Measurements from ENCODE around the gene GLYR1.

GLYR1 gene

DNA sequence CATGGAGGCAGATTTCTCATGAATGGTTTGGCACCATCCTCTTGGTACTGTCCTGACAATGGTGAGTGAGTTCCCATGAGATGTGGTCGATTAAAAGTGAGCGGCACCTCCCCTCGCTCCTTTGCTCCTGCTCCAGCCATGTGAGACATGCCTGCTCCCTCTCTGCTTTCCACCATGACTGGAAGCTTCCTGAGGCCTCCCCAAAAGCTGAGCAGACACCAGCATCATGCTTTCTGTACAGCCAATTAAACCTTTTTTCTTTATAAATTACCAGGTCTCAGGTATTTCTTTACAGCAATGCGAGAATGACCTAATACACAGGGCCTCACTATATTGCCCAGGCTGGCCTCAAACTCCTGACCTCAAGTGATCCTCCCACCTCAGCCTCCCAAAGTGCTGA lies 92.2 kb downstream of the GLYR1 start:
- no peak for DNase-seq

DNA sequence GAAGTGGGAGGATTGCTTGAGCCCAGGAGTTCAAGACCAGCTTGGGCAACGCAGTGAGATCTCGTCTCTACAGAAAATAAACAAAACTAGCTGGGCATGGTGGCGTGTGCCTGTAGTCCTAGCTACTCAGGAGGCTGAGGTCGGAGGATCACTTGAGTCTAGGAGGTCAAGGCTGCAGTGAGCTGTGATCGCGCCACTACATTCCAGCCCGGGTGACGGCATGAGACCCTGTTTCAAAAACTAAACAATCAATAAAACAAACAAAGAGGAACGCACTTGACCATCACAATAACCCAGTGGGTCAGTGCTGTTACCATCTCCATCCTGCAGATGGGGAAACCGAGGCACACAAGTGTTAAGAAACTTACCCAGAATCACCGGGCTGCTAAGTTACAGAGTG lies 93.9 kb downstream of the GLYR1 start:
- DNase-seq = no peak

Measured in NCI-H2171 treated with DMSO at 0.1 percent for 48 hours (cell line).